GM19099 (cell line): ENCODE measurements around the gene SYNGAP1.

ENCODE experiments used
- POLR2A ChIP-seq: IDR thresholded peaks from 3 replicates; pipeline ENCODE4 v1.6.1; 2011; ENCODE audit warnings: low read depth; ENCODE audit not compliant: insufficient read length; ENCODE audit errors: extremely low read depth

Gene SYNGAP1

DNA sequence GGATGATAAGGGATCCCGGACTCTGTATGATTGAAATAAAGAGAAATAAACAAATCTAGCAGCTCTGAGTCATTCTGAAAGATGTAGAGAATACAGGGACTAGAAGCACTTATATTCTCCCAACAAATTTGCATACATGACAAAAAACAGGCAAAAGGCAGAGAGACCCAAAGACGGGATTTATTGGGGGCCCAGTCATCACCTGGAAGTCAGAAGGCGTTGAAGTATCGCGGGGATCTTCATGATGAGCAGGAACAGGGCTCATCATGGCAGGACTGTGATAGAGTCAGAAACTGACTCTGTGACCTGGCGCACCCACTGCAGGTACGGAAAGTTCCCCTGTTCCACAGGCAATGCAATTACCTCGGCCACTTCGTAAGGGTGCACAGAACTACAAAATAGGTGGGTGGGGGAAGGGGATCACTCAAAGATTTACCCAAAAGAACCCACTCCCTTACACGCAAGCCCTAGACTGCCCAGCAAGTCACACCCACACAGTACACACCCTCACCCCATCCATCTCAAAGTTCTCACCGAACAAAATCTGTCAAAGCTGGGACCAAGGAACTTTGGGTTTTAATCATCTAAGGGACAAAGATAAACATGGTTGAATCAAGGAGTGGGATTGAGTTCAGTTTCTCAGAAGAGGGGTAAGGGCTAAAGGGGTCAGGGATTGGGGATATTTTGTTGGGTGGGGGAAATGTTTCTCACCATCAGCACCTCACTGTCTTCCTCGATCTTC, 3.3 kb upstream of the SYNGAP1 start:
- peak; percentile 32 for TF ChIP-seq POLR2A

DNA sequence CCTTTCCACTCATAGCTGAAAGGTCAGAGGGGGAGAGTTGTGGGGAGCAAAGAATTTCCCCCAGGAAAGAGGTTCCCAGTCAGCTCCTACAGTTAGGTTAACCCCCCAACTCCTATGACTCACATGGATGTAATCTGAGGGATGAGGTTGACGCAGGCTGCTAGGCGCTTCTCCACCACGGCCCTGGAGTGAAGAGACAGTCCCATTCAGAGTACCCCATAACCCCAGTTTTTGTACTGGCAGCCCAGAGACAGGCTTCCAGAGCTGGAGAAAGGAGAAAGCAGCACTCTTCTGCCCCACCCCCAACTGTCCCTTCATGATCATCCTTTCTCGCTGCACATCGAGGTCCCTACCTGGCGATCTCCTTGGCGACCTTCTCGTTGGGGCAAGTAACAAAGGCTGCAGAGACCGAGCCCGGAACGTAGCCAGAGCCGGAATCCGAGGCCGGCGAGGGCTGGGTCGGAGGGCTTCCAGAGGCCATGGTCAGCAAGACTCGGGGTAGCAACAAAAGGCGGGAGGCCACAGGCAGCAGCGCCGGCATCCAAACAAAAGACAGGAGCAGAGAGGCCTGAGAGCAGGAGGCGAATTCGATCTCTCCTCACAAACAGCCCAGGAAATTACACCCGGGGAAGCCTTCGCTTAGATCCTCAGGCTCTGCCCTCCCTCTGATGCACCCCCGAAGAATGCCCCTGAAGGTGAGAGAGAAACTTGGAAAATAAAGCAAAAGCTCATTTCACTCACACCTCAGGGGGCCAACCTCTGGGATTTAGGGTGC, 2.5 kb upstream of the SYNGAP1 start:
- no peak for TF ChIP-seq POLR2A

GRCh38 chr6:33417903-33418689, 1.8 kb upstream of the SYNGAP1 start, which contains the start of gene CUTA:
CUTA (minus strand) TSS chr6:33418107; CDS start chr6:33418000, 107 bp downstream.
- TF ChIP-seq POLR2A: peak; percentile 79

GRCh38 chr6:33418690-33419291, 1.1 kb upstream of the SYNGAP1 start:
- TF ChIP-seq POLR2A: no peak

DNA sequence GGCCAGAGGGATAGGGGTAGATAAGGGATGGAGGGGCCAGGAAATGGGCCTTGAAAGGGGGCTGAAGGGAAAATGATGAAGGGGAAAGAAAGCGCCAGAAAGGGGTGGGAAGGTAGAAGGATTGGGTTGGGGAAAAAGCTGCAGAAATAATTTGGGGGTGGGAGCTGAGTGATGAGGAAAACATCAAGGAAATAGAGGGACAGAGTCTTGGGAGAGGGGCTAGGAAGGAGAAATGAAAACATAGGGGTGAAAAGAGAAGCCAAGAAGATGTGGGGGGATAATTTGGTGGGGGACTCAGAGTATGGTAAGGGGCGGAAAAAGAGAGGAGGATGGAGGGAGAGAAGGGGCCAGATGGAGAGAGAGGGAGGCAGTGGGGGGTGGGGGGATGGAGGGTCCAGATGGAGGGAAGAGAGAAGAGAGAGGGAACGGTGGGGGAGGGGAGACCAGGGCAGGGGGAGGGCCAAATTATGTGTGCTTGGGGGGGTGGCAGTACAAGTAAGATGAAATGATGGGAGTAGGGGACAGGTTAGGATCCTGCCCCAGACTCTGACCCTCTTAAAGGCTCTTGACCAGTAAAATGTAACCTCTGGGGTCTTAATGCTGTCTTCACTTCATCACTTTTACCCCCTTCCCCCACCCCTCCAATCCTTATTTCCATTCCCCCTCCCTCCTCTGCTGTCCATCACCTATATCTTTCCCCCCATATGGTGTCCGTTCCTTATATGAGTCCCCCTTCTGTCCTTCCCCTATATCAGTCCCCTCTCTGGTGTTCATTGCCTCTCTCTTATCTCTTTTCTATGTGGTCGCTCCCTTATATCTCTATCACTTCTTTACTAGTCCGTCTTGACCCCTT, 852 bp downstream of the SYNGAP1 start:
- no peak for TF ChIP-seq POLR2A

- TF ChIP-seq POLR2A: no peak
These were observed 1.4 kb downstream of the SYNGAP1 start for GRCh38 chr6:33421344-33421643.

DNA sequence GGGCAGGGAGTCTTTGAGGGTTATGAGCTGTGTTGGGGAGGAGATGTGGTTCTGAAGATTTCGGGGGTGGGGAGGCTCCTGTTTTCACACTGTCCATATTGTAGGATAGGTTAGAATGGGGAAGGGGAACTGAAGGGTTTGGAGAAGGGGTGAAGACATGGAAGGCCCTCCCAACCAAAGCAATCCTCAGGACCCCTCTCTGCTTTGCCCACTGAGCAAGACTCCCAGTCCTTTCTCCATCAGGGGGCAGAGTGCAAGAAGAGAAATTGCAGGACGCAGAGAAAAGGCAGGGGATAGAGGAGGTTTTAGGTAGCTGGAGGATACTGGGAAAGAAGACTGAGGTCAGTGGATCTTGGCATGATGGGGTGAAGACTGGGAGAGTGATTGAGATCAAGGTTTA, 3.9 kb downstream of the SYNGAP1 start:
- no peak for TF ChIP-seq POLR2A

DNA sequence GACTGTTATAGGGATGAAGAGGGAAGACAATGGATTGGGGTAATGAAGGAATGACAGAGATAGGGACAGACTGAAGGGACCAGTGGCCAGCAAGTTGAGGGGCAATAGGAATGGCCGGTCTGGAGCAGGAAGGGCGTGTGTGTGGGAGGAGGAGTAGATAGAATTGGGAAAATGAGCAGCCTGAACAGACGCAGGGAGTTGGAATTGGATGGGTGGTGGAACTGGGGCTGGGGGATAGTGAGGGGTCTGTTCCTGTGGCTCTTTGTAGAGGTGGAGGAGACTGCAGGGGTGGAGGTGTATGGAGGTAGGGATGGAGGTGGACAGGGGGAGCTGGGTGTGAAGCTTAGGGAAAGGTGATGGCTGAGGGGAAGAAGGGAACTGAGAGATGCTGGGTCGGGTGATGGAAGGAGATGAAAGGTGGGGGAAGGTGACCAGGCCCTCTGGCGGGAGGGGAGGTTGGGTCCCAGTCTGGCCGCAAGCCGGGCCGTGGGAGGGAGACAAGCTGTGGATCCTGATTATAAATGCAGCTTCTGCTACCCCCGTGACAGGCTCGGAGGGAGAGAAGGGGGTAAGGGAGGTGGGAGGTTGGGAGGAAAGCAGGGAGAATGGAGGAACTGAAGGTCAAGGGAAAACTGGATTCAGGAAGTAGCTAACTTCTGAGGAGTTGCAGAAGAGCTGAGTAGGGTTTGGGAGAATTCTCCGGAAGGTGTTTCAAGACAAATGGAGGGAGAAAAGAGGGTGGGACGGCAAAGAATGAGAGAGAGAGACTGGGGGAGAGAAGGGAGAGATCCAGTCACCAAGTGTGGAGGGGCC, 5.2 kb downstream of the SYNGAP1 start:
- TF ChIP-seq POLR2A: no peak

GRCh38 chr6:33425668-33426577, 6.1 kb downstream of the SYNGAP1 start:
- TF ChIP-seq POLR2A: peak; percentile 69

DNA sequence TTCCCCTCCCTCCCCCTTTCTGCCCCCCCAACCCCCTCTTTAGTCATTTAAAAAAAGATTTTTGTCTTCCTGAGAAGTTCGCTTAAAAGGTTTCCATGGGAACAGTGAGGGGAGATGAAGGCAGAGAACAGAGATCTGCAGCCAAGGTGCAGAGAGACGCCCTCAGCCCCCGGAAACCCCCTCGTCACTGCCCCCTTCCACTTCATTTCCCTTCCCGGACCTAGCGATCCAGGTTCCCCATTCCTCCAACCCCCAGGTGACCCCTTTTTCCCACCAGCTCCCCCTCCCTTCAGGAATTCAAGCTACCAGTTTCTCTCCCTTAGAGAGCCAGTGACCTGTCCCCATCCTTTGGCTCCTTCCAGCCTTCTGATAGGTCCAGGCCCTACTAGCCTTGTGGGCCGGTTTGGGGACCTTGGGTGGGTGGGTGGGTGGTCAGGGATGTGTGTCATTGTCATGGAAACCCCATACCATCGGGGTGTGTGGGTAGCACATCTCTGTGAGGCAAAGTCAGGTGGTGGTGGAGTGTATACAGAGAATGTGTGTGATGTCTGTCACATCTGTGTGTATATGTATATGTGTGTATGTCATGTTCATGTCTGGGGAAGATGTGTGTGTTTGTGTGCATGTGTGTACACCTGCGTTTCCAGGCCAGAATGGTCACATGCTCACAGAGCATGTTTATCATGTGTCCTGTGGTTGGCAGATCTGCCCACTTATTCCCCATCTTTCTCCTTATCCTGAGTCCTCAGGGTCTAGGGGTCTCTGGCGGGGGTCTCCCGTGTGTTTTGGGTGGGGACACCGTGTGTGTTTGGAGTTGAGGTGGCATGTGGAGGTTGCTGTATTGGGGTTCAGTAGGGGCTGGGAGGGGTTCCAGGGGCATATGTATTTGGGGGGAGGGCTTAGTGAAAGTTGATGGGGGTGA, 7.0 kb downstream of the SYNGAP1 start:
- no peak for TF ChIP-seq POLR2A

- no peak for TF ChIP-seq POLR2A
These were observed 7.8 kb downstream of the SYNGAP1 start for GRCh38 chr6:33427585-33428223.

- no peak for TF ChIP-seq POLR2A
These were observed 8.5 kb downstream of the SYNGAP1 start for GRCh38 chr6:33428224-33428965.
